OCI-LY3 (cell line): Measurements from ENCODE around the gene KRTAP1-5.
"Not testable (repeated sequence)": the region's sequence is repeated elsewhere in the genome, so short reads cannot be mapped to it uniquely, and the experiment has no call there.

Experiments
- EZH2phosphoT487 ChIP-seq: fragments of 200-600 bp; shearing (Covaris generic); IDR thresholded peaks from 2 replicates; pipeline ENCODE4 v1.6.1; 2018; ENCODE audit warnings: antibody characterized with exemption, mixed run types, low read depth
- TF ChIP-seq, protein P1 (sequence below): fragments of 200-600, 300-600 bp; sonication (generic); IDR thresholded peaks from 2 replicates; pipeline ENCODE4 v1.5.1; 2014; ENCODE audit warnings: antibody characterized with exemption, low read length, low read depth

GRCh38 chr17:41046735-41047465, 19.9 kb upstream of the KRTAP1-5 start, which contains the start of gene KRTAP2-1:
- TF ChIP-seq, protein P1, sequence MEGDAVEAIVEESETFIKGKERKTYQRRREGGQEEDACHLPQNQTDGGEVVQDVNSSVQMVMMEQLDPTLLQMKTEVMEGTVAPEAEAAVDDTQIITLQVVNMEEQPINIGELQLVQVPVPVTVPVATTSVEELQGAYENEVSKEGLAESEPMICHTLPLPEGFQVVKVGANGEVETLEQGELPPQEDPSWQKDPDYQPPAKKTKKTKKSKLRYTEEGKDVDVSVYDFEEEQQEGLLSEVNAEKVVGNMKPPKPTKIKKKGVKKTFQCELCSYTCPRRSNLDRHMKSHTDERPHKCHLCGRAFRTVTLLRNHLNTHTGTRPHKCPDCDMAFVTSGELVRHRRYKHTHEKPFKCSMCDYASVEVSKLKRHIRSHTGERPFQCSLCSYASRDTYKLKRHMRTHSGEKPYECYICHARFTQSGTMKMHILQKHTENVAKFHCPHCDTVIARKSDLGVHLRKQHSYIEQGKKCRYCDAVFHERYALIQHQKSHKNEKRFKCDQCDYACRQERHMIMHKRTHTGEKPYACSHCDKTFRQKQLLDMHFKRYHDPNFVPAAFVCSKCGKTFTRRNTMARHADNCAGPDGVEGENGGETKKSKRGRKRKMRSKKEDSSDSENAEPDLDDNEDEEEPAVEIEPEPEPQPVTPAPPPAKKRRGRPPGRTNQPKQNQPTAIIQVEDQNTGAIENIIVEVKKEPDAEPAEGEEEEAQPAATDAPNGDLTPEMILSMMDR, result not testable (repeated sequence)
- TF ChIP-seq EZH2phosphoT487, result not testable (repeated sequence)
